ENCODE results near the gene GPR107.
"Not testable (repeated sequence)": the region's sequence is repeated elsewhere in the genome, so short reads cannot be mapped to it uniquely, and the experiment has no call there.

Gene GPR107

DNA sequence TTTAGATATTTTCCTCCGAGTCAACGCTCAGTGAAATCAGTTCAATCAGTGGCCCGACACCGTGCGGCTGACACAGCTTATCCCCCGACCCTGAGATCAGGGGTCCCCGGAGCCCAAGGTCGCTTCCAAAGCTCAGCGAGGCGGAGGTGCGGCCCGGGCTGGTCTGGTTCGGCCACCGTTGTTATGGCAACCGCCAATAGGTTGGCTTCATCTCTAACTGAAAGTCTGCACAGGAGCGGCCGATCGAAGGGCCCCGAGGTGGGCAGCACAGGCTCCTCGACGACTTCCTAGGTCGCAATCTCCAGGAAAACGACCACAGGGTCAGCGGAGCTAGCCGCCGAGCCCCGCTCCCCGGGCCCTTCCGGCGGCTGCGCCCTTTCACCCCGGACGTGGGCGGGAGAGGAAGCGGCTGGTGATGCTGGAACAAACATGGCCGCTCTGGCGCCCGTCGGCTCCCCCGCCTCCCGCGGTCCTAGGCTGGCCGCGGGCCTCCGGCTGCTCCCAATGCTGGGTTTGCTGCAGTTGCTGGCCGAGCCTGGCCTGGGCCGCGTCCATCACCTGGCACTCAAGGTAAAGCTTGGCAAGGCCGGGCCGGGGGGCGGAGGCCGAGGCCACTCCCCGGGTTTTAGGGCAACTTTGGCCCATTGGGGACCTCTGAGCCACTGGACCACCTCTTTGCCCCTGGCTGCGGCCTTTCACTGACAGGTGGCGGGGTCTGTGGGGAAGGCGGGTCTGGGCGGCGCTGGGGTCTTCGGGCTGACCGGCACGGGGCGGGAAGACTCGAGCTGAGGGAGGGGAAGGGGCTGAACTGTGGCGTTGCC is at the start of gene GPR107:
TSS of gene GPR107 (plus strand) at position 403 of the 821 bp plus-strand sequence. CDS start at position 430, 27 bp downstream.
- TF ChIP-seq, protein P1, sequence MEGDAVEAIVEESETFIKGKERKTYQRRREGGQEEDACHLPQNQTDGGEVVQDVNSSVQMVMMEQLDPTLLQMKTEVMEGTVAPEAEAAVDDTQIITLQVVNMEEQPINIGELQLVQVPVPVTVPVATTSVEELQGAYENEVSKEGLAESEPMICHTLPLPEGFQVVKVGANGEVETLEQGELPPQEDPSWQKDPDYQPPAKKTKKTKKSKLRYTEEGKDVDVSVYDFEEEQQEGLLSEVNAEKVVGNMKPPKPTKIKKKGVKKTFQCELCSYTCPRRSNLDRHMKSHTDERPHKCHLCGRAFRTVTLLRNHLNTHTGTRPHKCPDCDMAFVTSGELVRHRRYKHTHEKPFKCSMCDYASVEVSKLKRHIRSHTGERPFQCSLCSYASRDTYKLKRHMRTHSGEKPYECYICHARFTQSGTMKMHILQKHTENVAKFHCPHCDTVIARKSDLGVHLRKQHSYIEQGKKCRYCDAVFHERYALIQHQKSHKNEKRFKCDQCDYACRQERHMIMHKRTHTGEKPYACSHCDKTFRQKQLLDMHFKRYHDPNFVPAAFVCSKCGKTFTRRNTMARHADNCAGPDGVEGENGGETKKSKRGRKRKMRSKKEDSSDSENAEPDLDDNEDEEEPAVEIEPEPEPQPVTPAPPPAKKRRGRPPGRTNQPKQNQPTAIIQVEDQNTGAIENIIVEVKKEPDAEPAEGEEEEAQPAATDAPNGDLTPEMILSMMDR (IDR thresholded peaks at IDR 0.05; ENCODE audit: low read depth, low read length), result no peak
- no peak for DNase-seq (ENCODE audit: extremely low read depth, low read depth)

- TF ChIP-seq, protein P1 (IDR thresholded peaks at IDR 0.05; ENCODE audit: low read depth, low read length), result no peak
These were observed 49.7 kb upstream of the GPR107 start for GRCh38 chr9:130003943-130004552.

GRCh38 chr9:130006952-130007351 is 46.8 kb upstream of the GPR107 start:
- not testable (repeated sequence) for DNase-seq (ENCODE audit: extremely low read depth, low read depth)

More at GRCh38 chr9:130003943-130004552, 49.7 kb upstream of the GPR107 start:
- no peak for DNase-seq (ENCODE audit: extremely low read depth, low read depth)

- TF ChIP-seq, protein P1 (IDR thresholded peaks at IDR 0.05; ENCODE audit: low read depth, low read length), result no peak
- no peak for DNase-seq (ENCODE audit: extremely low read depth, low read depth)
These were observed 45.2 kb upstream of the GPR107 start for GRCh38 chr9:130008538-130008937.

DNA sequence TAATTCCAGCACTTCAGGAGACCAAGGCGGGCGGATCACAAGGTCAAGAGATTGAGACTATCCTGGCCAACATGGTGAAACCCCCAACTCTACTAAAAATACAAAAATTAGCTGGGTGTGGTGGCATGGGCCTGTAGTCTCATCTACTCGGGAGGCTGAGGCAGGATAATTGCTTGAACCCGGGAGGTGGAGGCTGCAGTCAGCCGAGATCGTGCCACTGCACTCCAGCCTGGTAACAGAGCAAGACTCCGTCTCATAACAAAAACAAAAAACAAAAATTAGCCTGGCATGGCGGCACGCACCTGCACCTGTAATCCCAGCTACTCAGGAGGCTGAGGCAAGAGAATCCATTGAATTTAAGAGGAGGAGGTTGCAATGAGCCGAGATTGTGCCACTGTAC is 44.2 kb upstream of the GPR107 start:
- not testable (repeated sequence) for DNase-seq (ENCODE audit: extremely low read depth, low read depth)

GRCh38 chr9:130010151-130010988 is 43.3 kb upstream of the GPR107 start:
- TF ChIP-seq, protein P1 (IDR thresholded peaks at IDR 0.05; ENCODE audit: low read depth, low read length), result no peak
- DNase-seq (ENCODE audit: extremely low read depth, low read depth), result no peak

- TF ChIP-seq, protein P1 (IDR thresholded peaks at IDR 0.05; ENCODE audit: low read depth, low read length), result no peak
- DNase-seq (ENCODE audit: extremely low read depth, low read depth), result no peak
These were observed 40.4 kb upstream of the GPR107 start for GRCh38 chr9:130013326-130013725.

Data from AG09319 (cell line).